Measurements from ENCODE around the gene EDARADD.

DNA sequence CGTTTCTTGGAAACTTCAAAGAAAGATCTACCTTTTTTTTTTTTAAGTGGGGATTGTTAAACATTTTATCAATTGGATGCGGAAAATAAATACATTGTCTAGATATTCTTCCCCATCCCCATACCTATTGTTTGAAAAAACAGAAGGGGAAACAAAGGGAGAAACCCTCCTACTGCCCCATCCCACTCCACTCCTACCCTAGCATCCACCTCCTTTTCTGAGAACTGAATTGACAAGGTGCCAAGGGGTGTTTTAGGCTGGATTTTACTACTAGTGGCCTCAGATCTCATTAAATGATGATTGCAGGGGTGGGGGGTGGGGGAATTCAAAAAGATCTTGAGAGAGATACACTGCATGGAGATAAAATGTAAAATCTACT, 2.6 kb downstream of the EDARADD start:
- TF ChIP-seq, protein P1, sequence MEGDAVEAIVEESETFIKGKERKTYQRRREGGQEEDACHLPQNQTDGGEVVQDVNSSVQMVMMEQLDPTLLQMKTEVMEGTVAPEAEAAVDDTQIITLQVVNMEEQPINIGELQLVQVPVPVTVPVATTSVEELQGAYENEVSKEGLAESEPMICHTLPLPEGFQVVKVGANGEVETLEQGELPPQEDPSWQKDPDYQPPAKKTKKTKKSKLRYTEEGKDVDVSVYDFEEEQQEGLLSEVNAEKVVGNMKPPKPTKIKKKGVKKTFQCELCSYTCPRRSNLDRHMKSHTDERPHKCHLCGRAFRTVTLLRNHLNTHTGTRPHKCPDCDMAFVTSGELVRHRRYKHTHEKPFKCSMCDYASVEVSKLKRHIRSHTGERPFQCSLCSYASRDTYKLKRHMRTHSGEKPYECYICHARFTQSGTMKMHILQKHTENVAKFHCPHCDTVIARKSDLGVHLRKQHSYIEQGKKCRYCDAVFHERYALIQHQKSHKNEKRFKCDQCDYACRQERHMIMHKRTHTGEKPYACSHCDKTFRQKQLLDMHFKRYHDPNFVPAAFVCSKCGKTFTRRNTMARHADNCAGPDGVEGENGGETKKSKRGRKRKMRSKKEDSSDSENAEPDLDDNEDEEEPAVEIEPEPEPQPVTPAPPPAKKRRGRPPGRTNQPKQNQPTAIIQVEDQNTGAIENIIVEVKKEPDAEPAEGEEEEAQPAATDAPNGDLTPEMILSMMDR (IDR thresholded peaks at IDR 0.05; ENCODE audit: borderline replicate concordance, extremely low read depth, low read length, poor library complexity, severe bottlenecking): no peak
- no peak for TF ChIP-seq EZH2 (IDR thresholded peaks at IDR 0.05; ENCODE audit: borderline replicate concordance, low read depth, low read length, severe bottlenecking)
